Measurements from ENCODE around the gene PKM.

PKM gene

GRCh38 chr15:72153269-72154000, 77.6 kb downstream of the PKM start:
- no peak for DNase-seq
